Activated naive CD8-positive, alpha-beta T cell (primary cell): ENCODE data around the gene MED12.

ENCODE experiments used
- H3K27ac Mint-ChIP-seq: one replicate; pipeline ENCODE4 v1.8.0; 2021; ENCODE audit warnings: mixed read lengths
- H3K27me3 Mint-ChIP-seq: one replicate; pipeline ENCODE4 v1.8.0; 2021; ENCODE audit warnings: mixed read lengths
- H3K36me3 Mint-ChIP-seq: one replicate; pipeline ENCODE4 v1.8.0; 2021; ENCODE audit warnings: mixed read lengths
- H3K4me1 Mint-ChIP-seq: one replicate; pipeline ENCODE4 v1.8.0; 2021; ENCODE audit warnings: low read depth, mixed read lengths
- H3K4me3 Mint-ChIP-seq: one replicate; pipeline ENCODE4 v1.8.0; 2021; ENCODE audit warnings: mild to moderate bottlenecking, mixed read lengths
- H3K9me3 Mint-ChIP-seq: one replicate; pipeline ENCODE4 v1.8.0; 2021; ENCODE audit warnings: low read depth, mixed read lengths

The MED12 gene

GRCh38 chrX:71182871-71183270, 64.5 kb downstream of the MED12 start:
- Mint-ChIP-seq H3K4me3 (peak overlapping the region; percentile 93), H3K27me3 (no peaks in the 10 kb centered on the region), H3K27ac (peak overlapping the region; percentile 99), H3K36me3 (no peaks in the 10 kb centered on the region), H3K4me1 (peaks cover 10% of the 10 kb centered on the region), H3K9me3 (no peaks in the 10 kb centered on the region)

- Mint-ChIP-seq H3K9me3 (no peaks in the 10 kb centered on the region), H3K36me3 (no peaks in the 10 kb centered on the region), H3K4me1 (peaks cover 10% of the 10 kb centered on the region), H3K4me3 (no peak overlapping the region), H3K27ac (no peak overlapping the region), H3K27me3 (no peaks in the 10 kb centered on the region)
Observed at GRCh38 chrX:71183341-71183740, 64.9 kb downstream of the MED12 start.

GRCh38 chrX:71184092-71184491, 65.7 kb downstream of the MED12 start:
- Mint-ChIP-seq H3K9me3 (no peaks in the 10 kb centered on the region), H3K36me3 (no peaks in the 10 kb centered on the region), H3K4me1 (peaks cover 10% of the 10 kb centered on the region), H3K27me3 (no peaks in the 10 kb centered on the region), H3K4me3 (no peak overlapping the region), H3K27ac (no peak overlapping the region)

GRCh38 chrX:71184803-71185495, 66.6 kb downstream of the MED12 start:
- H3K27me3 Mint-ChIP-seq: no peaks in the 10 kb centered on the region
- no peak overlapping the region for H3K4me3 Mint-ChIP-seq
- no peak overlapping the region for H3K27ac Mint-ChIP-seq
- no peaks in the 10 kb centered on the region for H3K9me3 Mint-ChIP-seq
- H3K36me3 Mint-ChIP-seq: no peaks in the 10 kb centered on the region
- peaks cover 10% of the 10 kb centered on the region for H3K4me1 Mint-ChIP-seq

- peaks cover 27% of the 10 kb centered on the region for H3K4me1 Mint-ChIP-seq
- peak overlapping the region; percentile 54 for H3K27ac Mint-ChIP-seq
- no peak overlapping the region for H3K4me3 Mint-ChIP-seq
- no peaks in the 10 kb centered on the region for H3K27me3 Mint-ChIP-seq
- H3K9me3 Mint-ChIP-seq: no peaks in the 10 kb centered on the region
- H3K36me3 Mint-ChIP-seq: peaks cover 2% of the 10 kb centered on the region
Observed at GRCh38 chrX:71191248-71191647, 72.9 kb downstream of the MED12 start.
